Ammon's horn (tissue), 1 donor: ENCODE measurements around the gene UPB1.
"Not testable (repeated sequence)": the region's sequence is repeated elsewhere in the genome, so short reads cannot be mapped to it uniquely, and the experiment has no call there.

Source experiments
- DNase-seq: peaks from one replicate; pipeline ENCODE4 v3.0.0-alpha.2; 2016; ENCODE audit warnings: low spot score

The UPB1 gene

GRCh38 chr22:24532075-24532474 is 36.9 kb downstream of the UPB1 start:
- no peak for DNase-seq

GRCh38 chr22:24535348-24535747 is 40.2 kb downstream of the UPB1 start:
- no peak for DNase-seq

- no peak for DNase-seq
These were observed 41.0 kb downstream of the UPB1 start for GRCh38 chr22:24536089-24536488.

GRCh38 chr22:24540470-24540869 is 45.3 kb downstream of the UPB1 start:
- DNase-seq: no peak

GRCh38 chr22:24541681-24542515 is 46.8 kb downstream of the UPB1 start:
- no peak for DNase-seq

- DNase-seq: peak; percentile 37
These were observed 47.5 kb downstream of the UPB1 start for GRCh38 chr22:24542641-24543040.

- no peak for DNase-seq
These were observed 48.1 kb downstream of the UPB1 start for GRCh38 chr22:24543185-24543601.

GRCh38 chr22:24543679-24544243 is 48.6 kb downstream of the UPB1 start:
- DNase-seq: no peak

- DNase-seq: no peak
These were observed 53.7 kb downstream of the UPB1 start for GRCh38 chr22:24548812-24549211.

GRCh38 chr22:24550028-24550901 is 55.1 kb downstream of the UPB1 start:
- DNase-seq: no peak

- no peak for DNase-seq
These were observed 55.8 kb downstream of the UPB1 start for GRCh38 chr22:24550902-24551435.

GRCh38 chr22:24552503-24553286 is 57.6 kb downstream of the UPB1 start:
- DNase-seq: not testable (repeated sequence)

- no peak for DNase-seq
These were observed 58.6 kb downstream of the UPB1 start for GRCh38 chr22:24553597-24554312.

GRCh38 chr22:24554313-24555164 is 59.4 kb downstream of the UPB1 start, which contains the start of gene GUCD1:
Gene GUCD1, minus strand, starts transcription at chr22:24555138. Its CDS starts 147 bp downstream, at chr22:24554991.
- DNase-seq: peak; percentile 16

- peak; percentile 99 for DNase-seq
These were observed 60.3 kb downstream of the UPB1 start, which contains the start of gene SNRPD3 for GRCh38 chr22:24555165-24556039. Gene SNRPD3, plus strand, starts transcription at chr22:24555999. Its CDS starts 1,676 bp downstream, at chr22:24557675.

- no peak for DNase-seq
These were observed 64.3 kb downstream of the UPB1 start for GRCh38 chr22:24559471-24559870.

- no peak for DNase-seq
These were observed 68.1 kb downstream of the UPB1 start for GRCh38 chr22:24563246-24563645.

- DNase-seq: no peak
These were observed 69.4 kb downstream of the UPB1 start for GRCh38 chr22:24564376-24565058.
